Body of pancreas (tissue), 4 donors: ENCODE measurements around the gene KCTD10. TPM values are rescaled to one million over a fixed set of nuclear protein-coding genes. Genes with fewer than 3 reads are reported as not detected.
"Not testable (repeated sequence)": the region's sequence is repeated elsewhere in the genome, so short reads cannot be mapped to it uniquely, and the experiment has no call there.

Experiments
- ATAC-seq: fragments of 150-250 bp; one replicate; pipeline ENCODE4 v1.9.1; 2016
- DNase-seq, 4 donors: peaks; one replicate each; pipeline ENCODE4 v3.0.0-alpha.2; 2019
- H3K27ac ChIP-seq, 4 donors: fragments of 200-600 bp; sonication (generic); 1 replicate in 3 of 4; 2 replicates in 1 of 4; pipeline versions ENCODE4 v1.5.1 to v1.6.1; 2016 to 2019; ENCODE audit warnings: mild to moderate bottlenecking in 1 of 4, mixed read lengths in 1 of 4, moderate library complexity in 1 of 4
- H3K27me3 ChIP-seq, 2 donors: fragments of 200-600 bp; sonication (generic); one replicate each; pipeline ENCODE4 v1.6.0; 2016; ENCODE audit warnings: mild to moderate bottlenecking in 1 of 2
- H3K36me3 ChIP-seq, 2 donors: fragments of 200-600 bp; sonication (generic); replicated peaks in 1 of 2; 2 replicates each; pipeline ENCODE4 v1.5.1; 2016; ENCODE audit warnings: low read depth in 2 of 2; ENCODE audit not compliant: insufficient read depth in 1 of 2
- H3K4me1 ChIP-seq: fragments of 200-600 bp; sonication (generic); one replicate; pipeline ENCODE4 v1.6.0; 2016
- H3K4me3 ChIP-seq, 2 donors: fragments of 200-600 bp; sonication (generic); 1 replicate in 1 of 2; 2 replicates in 1 of 2; pipeline ENCODE4 v1.5.1; 2016 to 2019
- H3K9me3 ChIP-seq, 3 donors: fragments of 200-600 bp; sonication (generic); 1 replicate in 2 of 3; 2 replicates in 1 of 3; pipeline ENCODE4 v1.5.1; 2016
- POLR2A ChIP-seq, 3 donors: fragments of 450-650 bp; IDR thresholded peaks; one replicate each; pipeline ENCODE4 v1.6.1; 2016; ENCODE audit warnings: antibody characterized with exemption in 3 of 3, mild to moderate bottlenecking in 2 of 3
- WGBS, 2 donors: methylation state at CpG; one replicate each; pipeline ENCODE4 v1.1.5; 2017; 5-methylcytosine and 5-hydroxymethylcytosine counted together
- intact Hi-C: fragments of 100-400 bp; cut with DNase I; formaldehyde crosslinking; loops from one replicate; pipeline ENCODE4 v1.15.1; 2023
- total RNA-seq, 2 donors: library from RNA; depleted of rRNA; stranded (reverse); fragments of >200 nt; gene quantifications; one replicate each; pipeline ENCODE4 v1.1.0, GENCODE V29; 2016
- TF ChIP-seq, protein P1 (sequence below), 7 experiments: fragments of 450-650 bp in 4 of 7; fragments of 200-600 bp in 3 of 7; sonication (generic) in 3 of 7; IDR thresholded peaks; one replicate each; pipeline ENCODE4 v1.5.1; 2016 to 2019; ENCODE audit warnings: antibody characterized with exemption in 7 of 7

The KCTD10 gene
- total RNA-seq, 2 donors from 2014 or later, result 18.2 to 28.3 TPM

DNA sequence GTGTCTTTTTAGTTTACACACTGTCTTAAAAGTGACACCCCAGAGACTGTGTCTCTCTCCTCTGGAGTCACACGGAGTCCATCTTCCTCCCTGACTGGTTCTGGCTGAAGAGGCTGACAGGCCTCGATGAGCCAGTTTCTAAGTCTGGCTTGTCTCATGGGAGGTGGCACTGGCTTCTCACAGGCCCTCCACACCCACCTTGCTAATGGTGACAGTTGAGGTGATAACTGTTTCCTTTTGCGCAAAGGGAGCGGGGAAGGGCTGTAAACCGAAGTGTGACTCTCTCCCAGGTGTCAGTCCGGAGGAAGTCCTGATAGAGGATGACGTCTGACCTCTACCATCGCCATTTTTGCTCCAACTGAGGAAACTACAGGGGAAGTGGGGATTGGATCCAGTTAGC is 30.2 kb downstream of the KCTD10 start:
- H3K36me3 ChIP-seq, result peaks cover 0 to 2% of the 10 kb centered on the region in 2 donors
- ATAC-seq (no peak), DNase-seq (no peak)
- H3K4me3 ChIP-seq, result no peak overlapping the region
- intact Hi-C loops, result no loop called here
- WGBS, 2 donors, result 76 to 91% methylated on average over 8 of the region's 8 CpGs
- H3K27ac ChIP-seq, result no peak overlapping the region
- H3K27me3 ChIP-seq, result no peaks in the 10 kb centered on the region
- H3K9me3 ChIP-seq, result no peaks in the 10 kb centered on the region
- H3K4me1 ChIP-seq, result no peaks in the 10 kb centered on the region
- TF ChIP-seq POLR2A (IDR thresholded peaks at IDR 0.05), result no peak
- TF ChIP-seq, protein P1, sequence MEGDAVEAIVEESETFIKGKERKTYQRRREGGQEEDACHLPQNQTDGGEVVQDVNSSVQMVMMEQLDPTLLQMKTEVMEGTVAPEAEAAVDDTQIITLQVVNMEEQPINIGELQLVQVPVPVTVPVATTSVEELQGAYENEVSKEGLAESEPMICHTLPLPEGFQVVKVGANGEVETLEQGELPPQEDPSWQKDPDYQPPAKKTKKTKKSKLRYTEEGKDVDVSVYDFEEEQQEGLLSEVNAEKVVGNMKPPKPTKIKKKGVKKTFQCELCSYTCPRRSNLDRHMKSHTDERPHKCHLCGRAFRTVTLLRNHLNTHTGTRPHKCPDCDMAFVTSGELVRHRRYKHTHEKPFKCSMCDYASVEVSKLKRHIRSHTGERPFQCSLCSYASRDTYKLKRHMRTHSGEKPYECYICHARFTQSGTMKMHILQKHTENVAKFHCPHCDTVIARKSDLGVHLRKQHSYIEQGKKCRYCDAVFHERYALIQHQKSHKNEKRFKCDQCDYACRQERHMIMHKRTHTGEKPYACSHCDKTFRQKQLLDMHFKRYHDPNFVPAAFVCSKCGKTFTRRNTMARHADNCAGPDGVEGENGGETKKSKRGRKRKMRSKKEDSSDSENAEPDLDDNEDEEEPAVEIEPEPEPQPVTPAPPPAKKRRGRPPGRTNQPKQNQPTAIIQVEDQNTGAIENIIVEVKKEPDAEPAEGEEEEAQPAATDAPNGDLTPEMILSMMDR (IDR thresholded peaks at IDR 0.05), result no peak

DNA sequence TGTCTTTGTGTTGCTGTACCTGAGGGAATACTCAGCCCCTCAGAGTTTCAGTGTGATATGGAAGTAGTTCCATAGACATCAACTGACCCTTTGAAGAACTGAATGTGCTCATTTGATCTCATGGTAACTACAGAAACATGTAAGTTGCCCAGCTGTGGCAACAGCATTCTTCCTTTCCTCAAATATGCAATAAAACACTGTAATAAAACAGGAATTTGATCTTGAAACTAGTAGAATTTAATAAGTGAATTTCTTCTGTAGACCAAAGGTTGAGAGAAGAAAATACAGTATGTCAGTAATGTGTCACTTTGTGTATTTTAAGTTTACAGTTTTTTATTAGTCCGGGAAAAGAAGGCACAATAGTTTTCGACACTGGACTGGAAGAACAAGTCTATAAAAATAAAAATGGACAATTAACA is 31.9 kb downstream of the KCTD10 start:
- no peak for DNase-seq
- no peak for ATAC-seq
- Histone ChIP-seq H3K36me3 (no peaks in the 10 kb centered on the region), H3K4me1 (no peaks in the 10 kb centered on the region), H3K27me3 (no peaks in the 10 kb centered on the region), H3K27ac (no peak overlapping the region), H3K9me3 (no peaks in the 10 kb centered on the region), H3K4me3 (no peak overlapping the region)
- WGBS, 2 donors, result 84 to 94% methylated on average over 2 of the region's 2 CpGs
- intact Hi-C loops, result no loop called here
- TF ChIP-seq, protein P1 (IDR thresholded peaks at IDR 0.05), result no peak
- no peak for TF ChIP-seq POLR2A (IDR thresholded peaks at IDR 0.05)

DNA sequence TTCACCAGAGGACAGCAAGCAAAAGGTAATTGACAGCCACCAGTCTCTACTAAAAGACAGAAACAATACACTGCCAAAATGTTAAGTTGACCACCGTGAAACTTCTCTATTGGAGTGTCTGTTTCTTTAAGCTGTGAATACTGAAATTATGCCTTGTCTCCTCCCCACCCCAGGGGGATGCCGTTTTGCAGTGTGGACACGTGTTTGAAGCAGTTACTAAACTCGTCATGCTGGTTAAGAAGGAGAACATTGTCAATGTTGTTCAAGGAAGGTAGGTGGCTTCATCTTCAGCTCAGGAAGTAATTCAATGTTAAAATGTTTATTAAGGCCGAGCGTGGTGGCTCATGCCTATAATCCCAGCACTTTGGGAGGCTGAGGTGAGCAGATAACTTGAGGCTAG is 32.8 kb downstream of the KCTD10 start:
- no peak overlapping the region for H3K27ac ChIP-seq
- 66 to 74% methylated on average over 6 of the region's 6 CpGs for WGBS, 2 donors
- no peaks in the 10 kb centered on the region for H3K27me3 ChIP-seq
- no peak for DNase-seq
- H3K36me3 ChIP-seq, result no peaks in the 10 kb centered on the region
- no peak for TF ChIP-seq POLR2A (IDR thresholded peaks at IDR 0.05)
- TF ChIP-seq, protein P1 (IDR thresholded peaks at IDR 0.05), result no peak
- no peak for ATAC-seq
- intact Hi-C loops, result no loop called here
- no peaks in the 10 kb centered on the region for H3K4me1 ChIP-seq
- H3K9me3 ChIP-seq, result no peaks in the 10 kb centered on the region
- no peak overlapping the region for H3K4me3 ChIP-seq

DNA sequence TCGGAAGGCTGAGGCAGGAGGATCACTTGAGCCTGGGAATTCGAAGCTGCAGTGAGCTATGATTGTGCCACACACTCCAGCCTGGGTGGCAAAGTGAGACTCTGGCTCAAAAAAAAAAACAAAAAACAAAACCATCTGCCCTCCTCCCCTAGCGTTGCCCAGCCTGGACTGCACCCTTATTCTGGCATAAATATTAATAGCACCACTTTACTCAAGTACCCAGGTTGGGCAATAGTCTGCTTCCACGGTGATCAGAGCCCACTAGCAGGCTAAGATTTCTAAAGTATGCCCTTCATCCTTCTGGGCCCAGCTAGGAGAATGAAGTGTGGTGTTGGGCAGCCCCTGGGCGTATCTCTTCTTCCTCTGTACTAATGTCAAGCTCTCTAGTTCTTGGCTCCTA is 33.3 kb downstream of the KCTD10 start:
- no peak for DNase-seq
- no peak for TF ChIP-seq POLR2A (IDR thresholded peaks at IDR 0.05)
- TF ChIP-seq, protein P1 (IDR thresholded peaks at IDR 0.05), result no peak
- Histone ChIP-seq H3K4me3 (no peak overlapping the region), H3K27me3 (no peaks in the 10 kb centered on the region), H3K4me1 (no peaks in the 10 kb centered on the region), H3K36me3 (no peaks in the 10 kb centered on the region), H3K27ac (no peak overlapping the region), H3K9me3 (no peaks in the 10 kb centered on the region)
- no peak for ATAC-seq
- intact Hi-C loops, result no loop called here
- WGBS, 2 donors, result 79 to 86% methylated on average over 5 of the region's 5 CpGs

DNA sequence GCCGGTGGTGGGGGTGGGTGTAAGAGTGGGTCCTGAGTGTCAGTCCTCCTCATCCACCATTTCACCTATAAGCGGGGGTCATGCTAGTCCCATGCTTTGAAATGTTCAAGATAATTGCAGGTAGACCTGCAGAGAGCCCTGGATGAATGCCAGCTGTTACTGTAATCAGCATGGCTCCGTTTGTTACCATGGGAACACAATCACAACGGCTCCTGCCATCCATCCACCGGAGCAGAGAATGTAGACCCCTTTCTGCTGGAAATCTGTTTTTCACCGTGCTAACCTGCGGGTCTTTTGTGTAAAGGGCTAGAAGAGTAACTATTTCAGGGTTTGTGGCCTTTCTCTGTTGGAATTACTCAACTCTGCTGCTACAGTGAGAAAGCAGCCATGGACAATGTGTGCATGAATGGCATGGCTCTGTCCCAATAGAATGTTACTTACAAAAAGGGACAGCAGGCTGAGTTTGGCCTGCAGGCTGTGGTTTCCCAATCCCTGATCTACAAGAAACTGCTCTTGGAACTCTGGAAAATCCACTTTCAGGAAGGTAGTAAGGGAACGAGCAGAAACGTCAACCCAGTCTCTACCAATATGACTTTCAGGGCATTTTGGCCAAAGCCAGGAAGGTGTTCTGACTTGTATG is 36.1 kb downstream of the KCTD10 start:
- no peaks in the 10 kb centered on the region for H3K36me3 ChIP-seq
- peak in 2 of 4 donors; percentile 12 to 16 for DNase-seq
- no peak overlapping the region for H3K27ac ChIP-seq
- no peaks in the 10 kb centered on the region for H3K9me3 ChIP-seq
- 43 to 44% methylated on average over 9 of the region's 9 CpGs for WGBS, 2 donors
- no peaks in the 10 kb centered on the region for H3K4me1 ChIP-seq
- intact Hi-C loops, result no loop called here
- ATAC-seq, result no peak
- TF ChIP-seq POLR2A (IDR thresholded peaks at IDR 0.05), result no peak
- TF ChIP-seq, protein P1 (IDR thresholded peaks at IDR 0.05), result no peak
- no peak overlapping the region for H3K4me3 ChIP-seq
- no peaks in the 10 kb centered on the region for H3K27me3 ChIP-seq

DNA sequence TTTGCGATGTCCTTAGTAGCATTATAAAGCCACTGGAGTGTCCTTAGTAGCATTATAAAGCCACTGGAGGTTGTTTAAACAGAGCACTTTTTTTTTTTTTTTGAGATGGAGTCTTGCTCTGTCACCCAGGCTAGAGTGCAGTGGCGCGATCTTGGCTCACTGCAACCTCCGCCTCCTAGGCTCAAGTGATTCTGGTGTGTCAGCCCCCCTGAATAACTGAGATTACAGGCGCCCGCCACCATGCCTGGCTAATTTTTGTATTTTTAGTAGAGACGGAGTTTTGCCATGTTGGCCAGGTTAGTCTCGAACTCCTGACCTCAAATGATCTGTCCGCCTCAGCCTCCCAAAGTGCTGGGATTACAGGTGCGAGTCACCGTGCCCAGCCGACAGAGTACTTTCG is 37.1 kb downstream of the KCTD10 start:
- not testable (repeated sequence) for H3K9me3 ChIP-seq, H3K36me3 ChIP-seq, H3K4me3 ChIP-seq, DNase-seq, H3K27me3 ChIP-seq, ATAC-seq, H3K27ac ChIP-seq, H3K4me1 ChIP-seq
- WGBS, 2 donors, result 90 to 94% methylated on average over 12 to 13 of the region's 13 CpGs
- intact Hi-C loops, result loop anchor here (10.0 kb wide), 1 partner anchor 335 kb away; no protein-coding TSS in a partner anchor
